ENCODE measurements around the gene CDC42SE1.

Gene CDC42SE1

DNA sequence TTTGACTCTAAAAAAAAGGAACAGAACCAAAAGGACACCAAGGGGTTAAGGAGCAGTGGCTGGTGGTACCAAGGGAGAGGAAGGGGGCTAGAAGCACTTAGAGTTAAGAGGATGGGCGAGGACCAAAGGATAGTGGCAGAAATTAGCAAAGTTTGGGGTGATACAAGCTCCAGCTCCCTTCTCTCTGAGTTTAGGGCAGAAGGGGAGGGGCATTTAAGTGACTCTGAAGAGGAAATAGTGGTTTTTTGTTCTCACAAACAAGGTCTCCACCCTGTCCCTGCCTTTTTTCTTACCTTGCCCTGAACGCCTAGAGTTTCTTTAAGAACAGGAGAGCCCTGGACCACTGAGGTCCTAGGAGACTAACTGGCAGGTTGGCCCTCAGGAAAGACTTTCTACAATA is 3.3 kb downstream of the CDC42SE1 start:
- Histone ChIP-seq H3K27ac (replicated peaks) (no peak overlapping the region; the same call in 1 of the 2 replicates), H3K4me3 (replicated peaks; ENCODE audit: insufficient read depth, low read length) (no peak overlapping the region), H3K27me3 (ENCODE audit: insufficient read depth, poor library complexity, severe bottlenecking) (no peaks in the 10 kb centered on the region)
- no peak for DNase-seq (ENCODE audit: low read depth in 1 of 2, low spot score in 1 of 2)
- TF ChIP-seq SPI1 (IDR thresholded peaks at IDR 0.05; ENCODE audit: borderline replicate concordance, low read depth) (no peak), GABPA (IDR thresholded peaks at IDR 0.05; ENCODE audit: low read depth) (no peak), POLR2AphosphoS5 (IDR thresholded peaks at IDR 0.05; ENCODE audit: low read depth) (no peak)
- TF ChIP-seq, protein P1, sequence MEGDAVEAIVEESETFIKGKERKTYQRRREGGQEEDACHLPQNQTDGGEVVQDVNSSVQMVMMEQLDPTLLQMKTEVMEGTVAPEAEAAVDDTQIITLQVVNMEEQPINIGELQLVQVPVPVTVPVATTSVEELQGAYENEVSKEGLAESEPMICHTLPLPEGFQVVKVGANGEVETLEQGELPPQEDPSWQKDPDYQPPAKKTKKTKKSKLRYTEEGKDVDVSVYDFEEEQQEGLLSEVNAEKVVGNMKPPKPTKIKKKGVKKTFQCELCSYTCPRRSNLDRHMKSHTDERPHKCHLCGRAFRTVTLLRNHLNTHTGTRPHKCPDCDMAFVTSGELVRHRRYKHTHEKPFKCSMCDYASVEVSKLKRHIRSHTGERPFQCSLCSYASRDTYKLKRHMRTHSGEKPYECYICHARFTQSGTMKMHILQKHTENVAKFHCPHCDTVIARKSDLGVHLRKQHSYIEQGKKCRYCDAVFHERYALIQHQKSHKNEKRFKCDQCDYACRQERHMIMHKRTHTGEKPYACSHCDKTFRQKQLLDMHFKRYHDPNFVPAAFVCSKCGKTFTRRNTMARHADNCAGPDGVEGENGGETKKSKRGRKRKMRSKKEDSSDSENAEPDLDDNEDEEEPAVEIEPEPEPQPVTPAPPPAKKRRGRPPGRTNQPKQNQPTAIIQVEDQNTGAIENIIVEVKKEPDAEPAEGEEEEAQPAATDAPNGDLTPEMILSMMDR (IDR thresholded peaks at IDR 0.05; ENCODE audit: insufficient read depth, low read length), result no peak
- TF ChIP-seq, protein P2, sequence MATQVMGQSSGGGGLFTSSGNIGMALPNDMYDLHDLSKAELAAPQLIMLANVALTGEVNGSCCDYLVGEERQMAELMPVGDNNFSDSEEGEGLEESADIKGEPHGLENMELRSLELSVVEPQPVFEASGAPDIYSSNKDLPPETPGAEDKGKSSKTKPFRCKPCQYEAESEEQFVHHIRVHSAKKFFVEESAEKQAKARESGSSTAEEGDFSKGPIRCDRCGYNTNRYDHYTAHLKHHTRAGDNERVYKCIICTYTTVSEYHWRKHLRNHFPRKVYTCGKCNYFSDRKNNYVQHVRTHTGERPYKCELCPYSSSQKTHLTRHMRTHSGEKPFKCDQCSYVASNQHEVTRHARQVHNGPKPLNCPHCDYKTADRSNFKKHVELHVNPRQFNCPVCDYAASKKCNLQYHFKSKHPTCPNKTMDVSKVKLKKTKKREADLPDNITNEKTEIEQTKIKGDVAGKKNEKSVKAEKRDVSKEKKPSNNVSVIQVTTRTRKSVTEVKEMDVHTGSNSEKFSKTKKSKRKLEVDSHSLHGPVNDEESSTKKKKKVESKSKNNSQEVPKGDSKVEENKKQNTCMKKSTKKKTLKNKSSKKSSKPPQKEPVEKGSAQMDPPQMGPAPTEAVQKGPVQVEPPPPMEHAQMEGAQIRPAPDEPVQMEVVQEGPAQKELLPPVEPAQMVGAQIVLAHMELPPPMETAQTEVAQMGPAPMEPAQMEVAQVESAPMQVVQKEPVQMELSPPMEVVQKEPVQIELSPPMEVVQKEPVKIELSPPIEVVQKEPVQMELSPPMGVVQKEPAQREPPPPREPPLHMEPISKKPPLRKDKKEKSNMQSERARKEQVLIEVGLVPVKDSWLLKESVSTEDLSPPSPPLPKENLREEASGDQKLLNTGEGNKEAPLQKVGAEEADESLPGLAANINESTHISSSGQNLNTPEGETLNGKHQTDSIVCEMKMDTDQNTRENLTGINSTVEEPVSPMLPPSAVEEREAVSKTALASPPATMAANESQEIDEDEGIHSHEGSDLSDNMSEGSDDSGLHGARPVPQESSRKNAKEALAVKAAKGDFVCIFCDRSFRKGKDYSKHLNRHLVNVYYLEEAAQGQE (IDR thresholded peaks at IDR 0.05; ENCODE audit: insufficient replicate concordance, low read depth), result no peak

DNA sequence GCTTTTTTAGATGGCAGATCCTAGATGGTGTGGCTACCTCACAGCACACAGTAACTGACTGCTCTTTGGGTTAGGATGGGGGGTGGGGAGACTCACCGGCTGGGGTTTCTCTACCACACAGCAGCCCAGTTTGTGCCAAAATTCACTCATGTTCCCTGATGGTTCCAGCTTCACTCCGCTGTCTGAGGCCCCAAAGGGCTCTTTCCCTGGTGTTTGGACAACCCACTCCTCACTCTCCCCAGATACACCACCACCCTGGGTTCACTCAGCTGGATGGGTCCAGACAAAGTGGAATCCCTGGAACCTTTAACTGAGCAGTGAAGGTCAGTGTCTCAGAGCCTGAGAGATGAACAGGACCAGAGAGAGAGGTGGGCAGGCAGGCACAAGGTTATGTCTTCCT is 3.8 kb downstream of the CDC42SE1 start:
- TF ChIP-seq, protein P2 (IDR thresholded peaks at IDR 0.05; ENCODE audit: insufficient replicate concordance, low read depth), result no peak
- TF ChIP-seq POLR2AphosphoS5 (IDR thresholded peaks at IDR 0.05; ENCODE audit: low read depth) (no peak), GABPA (IDR thresholded peaks at IDR 0.05; ENCODE audit: low read depth) (no peak), SPI1 (IDR thresholded peaks at IDR 0.05; ENCODE audit: borderline replicate concordance, low read depth) (no peak)
- TF ChIP-seq, protein P1 (IDR thresholded peaks at IDR 0.05; ENCODE audit: insufficient read depth, low read length), result no peak
- Histone ChIP-seq H3K27me3 (ENCODE audit: insufficient read depth, poor library complexity, severe bottlenecking) (no peaks in the 10 kb centered on the region), H3K4me3 (replicated peaks; ENCODE audit: insufficient read depth, low read length) (no peak overlapping the region), H3K27ac (replicated peaks) (no peak overlapping the region)
- no peak for DNase-seq (ENCODE audit: low read depth in 1 of 2, low spot score in 1 of 2)

DNA sequence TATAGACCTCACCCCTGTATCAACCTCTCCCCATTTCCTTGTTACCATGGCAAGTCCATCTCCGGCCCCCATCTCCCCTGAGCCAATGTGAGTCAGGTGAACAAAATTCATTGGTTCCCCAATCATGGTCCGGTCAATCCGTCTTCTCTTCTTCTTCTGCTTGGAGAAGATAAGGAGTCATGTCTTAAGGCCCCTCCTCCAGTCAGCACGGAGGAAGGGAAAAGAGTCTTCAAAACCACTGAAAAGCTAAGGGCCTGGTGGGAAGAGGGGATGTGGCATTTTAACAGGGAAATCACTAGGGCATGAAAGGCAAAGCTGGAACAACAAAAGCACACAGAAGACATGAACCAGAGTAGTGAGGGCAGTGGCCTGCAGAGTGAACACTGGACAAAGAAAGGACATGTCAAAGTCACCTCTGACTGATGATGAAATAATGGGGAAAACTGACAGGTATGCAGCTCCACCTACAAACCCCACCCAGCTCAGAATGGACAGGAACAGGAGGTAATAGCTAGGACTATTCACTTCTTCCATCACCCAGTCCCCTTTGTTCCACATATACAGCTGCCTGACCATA is 4.4 kb downstream of the CDC42SE1 start:
- TF ChIP-seq, protein P1 (IDR thresholded peaks at IDR 0.05; ENCODE audit: insufficient read depth, low read length), result no peak
- no peak for TF ChIP-seq POLR2AphosphoS5 (IDR thresholded peaks at IDR 0.05; ENCODE audit: low read depth)
- TF ChIP-seq, protein P2 (IDR thresholded peaks at IDR 0.05; ENCODE audit: insufficient replicate concordance, low read depth), result no peak
- TF ChIP-seq GABPA (IDR thresholded peaks at IDR 0.05; ENCODE audit: low read depth), result no peak
- TF ChIP-seq SPI1 (IDR thresholded peaks at IDR 0.05; ENCODE audit: borderline replicate concordance, low read depth), result no peak
- Histone ChIP-seq H3K4me3 (replicated peaks; ENCODE audit: insufficient read depth, low read length) (no peak overlapping the region), H3K27ac (replicated peaks) (no peak overlapping the region), H3K27me3 (ENCODE audit: insufficient read depth, poor library complexity, severe bottlenecking) (no peaks in the 10 kb centered on the region)
- no peak for DNase-seq (ENCODE audit: low read depth in 1 of 2, low spot score in 1 of 2)
